K562 treated with DMSO at 1 percent for 48 hours (cell line): Measurements from ENCODE around the gene FAM50A. TPM values are rescaled to one million over a fixed set of nuclear protein-coding genes. Genes with fewer than 3 reads are reported as not detected.

Source experiments
- total RNA-seq: library from RNA; unstranded; fragments of 300-600 nt; gene quantifications from 2 replicates; pipeline ENCODE4 v1.2.3, GENCODE V29; 2022; ENCODE audit warnings: low replicate concordance; ENCODE audit errors: extremely low read depth

The FAM50A gene
- total RNA-seq, result 772 TPM in 1 of 2 replicates, not detected in the other

GRCh38 chrX:154443992-154444754 lies at the start of gene FAM50A:
TSS of gene FAM50A (plus strand) at chrX:154444141. CDS start at chrX:154444236, 95 bp downstream.

GRCh38 chrX:154397888-154398667 lies 45.9 kb upstream of the FAM50A start, which contains the start of gene RPL10:
TSS of gene RPL10 (plus strand) at chrX:154398377. CDS start at chrX:154398520, 143 bp downstream.

GRCh38 chrX:154409222-154409871 lies 34.6 kb upstream of the FAM50A start, which contains the start of gene DNASE1L1:
TSS of gene DNASE1L1 (minus strand) at chrX:154409254. CDS start at chrX:154405568, 3,686 bp downstream.

GRCh38 chrX:154428176-154429171 lies 15.5 kb upstream of the FAM50A start, which contains the start of gene ATP6AP1:
TSS of gene ATP6AP1 (plus strand) at chrX:154428677. CDS start at chrX:154428693, 16 bp downstream.

GRCh38 chrX:154436983-154437752 lies 6.8 kb upstream of the FAM50A start, which contains the start of gene GDI1:
TSS of gene GDI1 (plus strand) at chrX:154437154. CDS start at chrX:154437255, 101 bp downstream.

GRCh38 chrX:154458116-154458953 lies 14.4 kb downstream of the FAM50A start, which contains the start of gene PLXNA3:
TSS of gene PLXNA3 (plus strand) at chrX:154458281. CDS start at chrX:154460184, 1,903 bp downstream.

GRCh38 chrX:154478728-154479622 lies 35.0 kb downstream of the FAM50A start, which contains the start of gene LAGE3:
TSS of gene LAGE3 (minus strand) at chrX:154479281. CDS start at chrX:154478915, 366 bp downstream.

GRCh38 chrX:154486396-154487207 lies 42.7 kb downstream of the FAM50A start, which contains the start of gene UBL4A:
TSS of gene UBL4A (minus strand) at chrX:154486615. CDS start at chrX:154486584, 31 bp downstream.

GRCh38 chrX:154490414-154491083 lies 46.6 kb downstream of the FAM50A start, which contains the start of gene SLC10A3:
TSS of gene SLC10A3 (minus strand) at chrX:154490629. CDS start at chrX:154488940, 1,689 bp downstream.

Other genes with a start within 250 kb of the FAM50A start
- not detected in 2 replicates for gene OPN1MW2, start 224.4 kb upstream of the FAM50A start, total RNA-seq
- gene OPN1MW3, start 186.6 kb upstream of the FAM50A start, total RNA-seq, result not detected in 2 replicates
- not detected in 2 replicates for gene TEX28, start 149.0 kb upstream of the FAM50A start, total RNA-seq
- gene TKTL1, start 148.3 kb upstream of the FAM50A start, total RNA-seq, result not detected in 2 replicates
- 349 TPM in 1 of 2 replicates, not detected in the other for gene FLNA, start 69.5 kb upstream of the FAM50A start, total RNA-seq
- not detected in 2 replicates for gene EMD, start 64.8 kb upstream of the FAM50A start, total RNA-seq
- gene RPL10, start 45.8 kb upstream of the FAM50A start, total RNA-seq, result 7,940 and 9,888 TPM in 2 replicates
- gene DNASE1L1, start 34.9 kb upstream of the FAM50A start, total RNA-seq, result not detected in 2 replicates
- not detected in 2 replicates for gene TAFAZZIN, start 32.6 kb upstream of the FAM50A start, total RNA-seq
- 191 TPM in 1 of 2 replicates, not detected in the other for gene ATP6AP1, start 15.5 kb upstream of the FAM50A start, total RNA-seq
- gene GDI1, start 7.0 kb upstream of the FAM50A start, total RNA-seq, result not detected in 2 replicates
- gene PLXNA3, start 14.1 kb downstream of the FAM50A start, total RNA-seq, result not detected in 2 replicates
- 555 TPM in 1 of 2 replicates, not detected in the other for gene LAGE3, start 35.1 kb downstream of the FAM50A start, total RNA-seq
- not detected in 2 replicates for gene UBL4A, start 42.5 kb downstream of the FAM50A start, total RNA-seq
- gene SLC10A3, start 46.5 kb downstream of the FAM50A start, total RNA-seq, result not detected in 2 replicates
- gene FAM3A, start 72.1 kb downstream of the FAM50A start, total RNA-seq, result not detected in 2 replicates
- gene G6PD, start 102.7 kb downstream of the FAM50A start, total RNA-seq, result 530 TPM in 1 of 2 replicates, not detected in the other
- gene IKBKG, start 103.5 kb downstream of the FAM50A start, total RNA-seq, result 340 TPM in 1 of 2 replicates, not detected in the other
- not detected in 2 replicates for gene CTAG1A, start 141.0 kb downstream of the FAM50A start, total RNA-seq
- gene CTAG1B, start 175.1 kb downstream of the FAM50A start, total RNA-seq, result not detected in 2 replicates
- gene CTAG2, start 209.4 kb downstream of the FAM50A start, total RNA-seq, result not detected in 2 replicates